Measurements from ENCODE around the gene ASGR1. TPM values are rescaled to one million over a fixed set of nuclear protein-coding genes. Genes with fewer than 3 reads are reported as not detected.

ASGR1 gene
- total RNA-seq: 0.65 and 0.76 TPM in 2 replicates

GRCh38 chr17:7179317-7180254 lies at the start of gene ASGR1:
Gene ASGR1 (minus strand): TSS chr17:7179370. CDS start chr17:7178563, 807 bp downstream.

GRCh38 chr17:7219812-7220592 lies 40.8 kb upstream of the ASGR1 start, which contains the start of the genes ACADVL and DLG4:
Gene ACADVL (plus strand): TSS chr17:7219938. CDS start chr17:7219985, 47 bp downstream.
Gene DLG4 (minus strand): TSS chr17:7219836.

Small RNA genes within 50 kb of the gene (small RNA-seq; reads per million reads assigned to genes)
- not detected for gene AC120057.4
- gene MIR324: 388 reads per million, percentile 99 among the genes with 10 or more reads in this experiment

Other genes with a start within 250 kb of the ASGR1 start
- gene ALOX12, start 183.3 kb downstream of the ASGR1 start, total RNA-seq: 0.11 TPM in 1 of 2 replicates, not detected in the other
- gene RNASEK, start 166.7 kb downstream of the ASGR1 start, total RNA-seq: 72.4 and 73.5 TPM in 2 replicates
- gene BCL6B, start 156.3 kb downstream of the ASGR1 start, total RNA-seq: 0.11 and 0.13 TPM in 2 replicates
- 0.22 and 0.52 TPM in 2 replicates for gene SLC16A13, start 143.4 kb downstream of the ASGR1 start, total RNA-seq
- 0.13 TPM in 1 of 2 replicates, not detected in the other for gene SLC16A11, start 135.3 kb downstream of the ASGR1 start, total RNA-seq
- gene CLEC10A, start 99.1 kb downstream of the ASGR1 start, total RNA-seq: not detected in 2 replicates
- not detected in 2 replicates for gene ASGR2, start 64.5 kb downstream of the ASGR1 start, total RNA-seq
- gene DLG4, start 40.5 kb upstream of the ASGR1 start, total RNA-seq: 7.7 and 8.8 TPM in 2 replicates
- 205 and 214 TPM in 2 replicates for gene ACADVL, start 40.6 kb upstream of the ASGR1 start, total RNA-seq
- gene DVL2, start 55.1 kb upstream of the ASGR1 start, total RNA-seq: 54.4 and 63.1 TPM in 2 replicates
- gene PHF23, start 60.1 kb upstream of the ASGR1 start, total RNA-seq: 34.4 and 38.5 TPM in 2 replicates
- 315 and 440 TPM in 2 replicates for gene GABARAP, start 63.1 kb upstream of the ASGR1 start, total RNA-seq
- gene CTDNEP1, start 72.4 kb upstream of the ASGR1 start, total RNA-seq: 30.1 and 39.5 TPM in 2 replicates
- gene ELP5, start 72.8 kb upstream of the ASGR1 start, total RNA-seq: 31.6 and 39.1 TPM in 2 replicates
- gene CLDN7, start 83.1 kb upstream of the ASGR1 start, total RNA-seq: 2.4 and 2.7 TPM in 2 replicates
- gene SLC2A4, start 102.3 kb upstream of the ASGR1 start, total RNA-seq: 0.11 TPM in 1 of 2 replicates, not detected in the other
- 0.13 TPM in 1 of 2 replicates, not detected in the other for gene YBX2, start 115.3 kb upstream of the ASGR1 start, total RNA-seq
- gene EIF5A, start 128.3 kb upstream of the ASGR1 start, total RNA-seq: 575 and 584 TPM in 2 replicates
- 38.2 and 42.2 TPM in 2 replicates for gene GPS2, start 136.0 kb upstream of the ASGR1 start, total RNA-seq
- gene NEURL4, start 150.0 kb upstream of the ASGR1 start, total RNA-seq: 7.7 and 13.2 TPM in 2 replicates
- gene ACAP1, start 157.2 kb upstream of the ASGR1 start, total RNA-seq: 0.11 and 0.26 TPM in 2 replicates
- gene KCTD11, start 172.8 kb upstream of the ASGR1 start, total RNA-seq: 8.9 and 11.2 TPM in 2 replicates
- gene TMEM95, start 175.8 kb upstream of the ASGR1 start, total RNA-seq: not detected in 2 replicates
- gene TNK1, start 201.7 kb upstream of the ASGR1 start, total RNA-seq: 4.1 and 4.6 TPM in 2 replicates
- 19.6 and 21.7 TPM in 2 replicates for gene PLSCR3, start 215.2 kb upstream of the ASGR1 start, total RNA-seq
- 30.4 and 56.3 TPM in 2 replicates for gene TMEM256, start 224.7 kb upstream of the ASGR1 start, total RNA-seq
- gene NLGN2, start 228.5 kb upstream of the ASGR1 start, total RNA-seq: 6.9 and 8.6 TPM in 2 replicates
- not detected in 2 replicates for gene SPEM1, start 241.0 kb upstream of the ASGR1 start, total RNA-seq
- not detected in 2 replicates for gene SPEM2, start 246.2 kb upstream of the ASGR1 start, total RNA-seq
- not detected in 2 replicates for gene SPEM3, start 249.5 kb upstream of the ASGR1 start, total RNA-seq

Data from articular chondrocyte of knee joint (primary cell).